Skeletal muscle tissue (tissue), 4 donors: Measurements from ENCODE around the gene PMPCA. TPM values are rescaled to one million over a fixed set of nuclear protein-coding genes. Genes with fewer than 3 reads are reported as not detected.

ENCODE experiments used
- H3K27ac ChIP-seq: one replicate; pipeline ENCODE4 v1.7.0; 2013; ENCODE audit warnings: mild to moderate bottlenecking, low read depth, low read length, inconsistent platforms
- H3K27me3 ChIP-seq, 3 donors: one replicate each; pipeline ENCODE4 v1.7.0; 2013; ENCODE audit warnings: low read length in 3 of 3; ENCODE audit not compliant: control insufficient read depth in 3 of 3, insufficient read depth in 3 of 3
- H3K36me3 ChIP-seq, 3 donors: one replicate each; pipeline ENCODE4 v1.7.0; 2013; ENCODE audit warnings: low read length in 3 of 3; ENCODE audit not compliant: control insufficient read depth in 3 of 3, insufficient read depth in 3 of 3
- H3K4me1 ChIP-seq, 3 donors: one replicate each; pipeline ENCODE4 v1.7.0; 2013; ENCODE audit warnings: low read length in 3 of 3, mild to moderate bottlenecking in 3 of 3; ENCODE audit not compliant: control insufficient read depth in 3 of 3, insufficient read depth in 3 of 3
- H3K4me3 ChIP-seq, 3 donors: one replicate each; pipeline ENCODE4 v1.7.0; 2013; ENCODE audit warnings: low read length in 3 of 3
- H3K9ac ChIP-seq, 3 donors: one replicate each; pipeline ENCODE4 v1.7.0; 2013; ENCODE audit warnings: low read length in 3 of 3, mild to moderate bottlenecking in 3 of 3, moderate library complexity in 2 of 3, low read depth in 1 of 3
- H3K9me3 ChIP-seq, 3 donors: one replicate each; pipeline ENCODE4 v1.7.0; 2013; ENCODE audit warnings: low read length in 3 of 3; ENCODE audit not compliant: control insufficient read depth in 3 of 3
- total RNA-seq: library from RNA; depleted of rRNA; stranded (reverse); fragments of >200 nt; gene quantifications from one replicate; pipeline ENCODE4 v1.2.3, GENCODE V29; 2014
- donor health status: Osteomylitis.

PMPCA gene
- total RNA-seq, 1 donor from 2014 or later: 30.3 TPM

GRCh38 chr9:136366826-136367225 lies 43.6 kb upstream of the PMPCA start:
- Histone ChIP-seq H3K4me1 (peaks cover 5 to 20% (median 8%) of the 10 kb centered on the region in 3 donors), H3K4me3 (no peak overlapping the region), H3K9me3 (no peaks in the 10 kb centered on the region), H3K9ac (no peak overlapping the region), H3K27me3 (peaks cover 0 to 17% (median 6%) of the 10 kb centered on the region in 3 donors), H3K36me3 (no peaks in the 10 kb centered on the region), H3K27ac (no peak overlapping the region)

GRCh38 chr9:136367296-136368145 lies 42.9 kb upstream of the PMPCA start:
- peaks cover 0 to 17% (median 6%) of the 10 kb centered on the region in 3 donors for H3K27me3 ChIP-seq
- no peak overlapping the region for H3K27ac ChIP-seq
- peaks cover 5 to 23% (median 12%) of the 10 kb centered on the region in 3 donors for H3K4me1 ChIP-seq
- no peaks in the 10 kb centered on the region for H3K36me3 ChIP-seq
- H3K9ac ChIP-seq: no peak overlapping the region
- no peak overlapping the region for H3K4me3 ChIP-seq
- no peaks in the 10 kb centered on the region for H3K9me3 ChIP-seq

DNA sequence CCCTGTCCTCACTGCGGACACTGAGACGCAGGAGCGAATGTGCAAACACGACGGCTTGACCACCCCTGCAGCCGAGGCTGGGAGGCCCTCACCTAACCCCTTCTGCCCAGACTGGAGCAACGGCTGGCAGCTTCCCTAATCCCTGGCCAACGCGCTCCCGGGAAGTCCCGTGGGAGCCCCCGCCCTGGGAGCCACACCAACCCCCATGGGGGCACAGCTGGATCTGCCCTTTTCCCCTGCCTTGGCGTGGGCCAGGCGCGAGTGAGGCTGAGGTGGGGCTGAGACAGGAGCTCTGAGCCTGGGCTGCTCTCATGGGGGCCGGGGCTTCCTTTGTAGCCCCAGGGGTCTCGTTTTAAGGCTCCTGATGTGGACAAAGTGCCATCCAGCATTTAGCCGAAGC lies 42.3 kb upstream of the PMPCA start:
- H3K27me3 ChIP-seq: peaks cover 0 to 17% (median 6%) of the 10 kb centered on the region in 3 donors
- no peaks in the 10 kb centered on the region for H3K9me3 ChIP-seq
- no peak overlapping the region for H3K9ac ChIP-seq
- H3K4me1 ChIP-seq: peaks cover 8 to 18% (median 9%) of the 10 kb centered on the region in 3 donors
- no peak overlapping the region for H3K27ac ChIP-seq
- H3K36me3 ChIP-seq: no peaks in the 10 kb centered on the region
- H3K4me3 ChIP-seq: no peak overlapping the region

DNA sequence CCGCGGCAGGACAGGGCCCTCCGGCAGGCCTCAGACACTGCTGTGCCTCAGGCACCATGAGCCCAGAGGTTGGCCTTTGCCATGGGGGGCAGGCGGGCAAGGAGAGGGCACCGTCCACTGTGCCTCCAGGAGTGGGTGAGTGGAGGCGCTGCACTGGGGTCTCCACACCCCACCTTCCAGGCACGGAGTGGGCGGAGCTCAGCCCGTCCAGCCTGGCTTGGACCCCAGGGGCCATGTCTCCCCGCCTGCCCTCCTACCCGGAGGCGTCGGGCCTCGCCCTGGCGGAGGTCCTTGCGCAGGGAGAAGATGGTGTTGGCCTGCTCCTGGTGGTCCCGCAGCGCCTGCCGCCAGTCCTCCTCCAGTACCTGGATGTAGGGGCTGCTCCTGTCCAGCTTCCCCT lies 40.4 kb upstream of the PMPCA start:
- Histone ChIP-seq H3K36me3 (no peaks in the 10 kb centered on the region), H3K27ac (no peak overlapping the region), H3K9ac (no peak overlapping the region), H3K9me3 (no peaks in the 10 kb centered on the region), H3K4me1 (peaks cover 3 to 9% (median 4%) of the 10 kb centered on the region in 3 donors), H3K4me3 (no peak overlapping the region), H3K27me3 (peaks cover 0 to 17% (median 9%) of the 10 kb centered on the region in 3 donors)

- no peaks in the 10 kb centered on the region for H3K9me3 ChIP-seq
- no peak overlapping the region for H3K4me3 ChIP-seq
- peaks cover 3 to 5% (median 4%) of the 10 kb centered on the region in 3 donors for H3K4me1 ChIP-seq
- H3K9ac ChIP-seq: no peak overlapping the region
- H3K36me3 ChIP-seq: peaks cover 0 to 1% (median 0%) of the 10 kb centered on the region in 3 donors
- no peak overlapping the region for H3K27ac ChIP-seq
- peaks cover 0 to 17% (median 9%) of the 10 kb centered on the region in 3 donors for H3K27me3 ChIP-seq
Observed at GRCh38 chr9:136370687-136371532, 39.5 kb upstream of the PMPCA start.

GRCh38 chr9:136371533-136371880 lies 39.0 kb upstream of the PMPCA start:
- peaks cover 0 to 4% (median 0%) of the 10 kb centered on the region in 3 donors for H3K36me3 ChIP-seq
- H3K27ac ChIP-seq: no peak overlapping the region
- H3K9ac ChIP-seq: no peak overlapping the region
- no peak overlapping the region for H3K4me3 ChIP-seq
- peaks cover 0 to 17% (median 9%) of the 10 kb centered on the region in 3 donors for H3K27me3 ChIP-seq
- H3K4me1 ChIP-seq: peaks cover 3 to 5% (median 4%) of the 10 kb centered on the region in 3 donors
- H3K9me3 ChIP-seq: no peaks in the 10 kb centered on the region

GRCh38 chr9:136372006-136372405 lies 38.5 kb upstream of the PMPCA start:
- peaks cover 0 to 17% (median 9%) of the 10 kb centered on the region in 3 donors for H3K27me3 ChIP-seq
- H3K9ac ChIP-seq: no peak overlapping the region
- H3K36me3 ChIP-seq: peaks cover 0 to 4% (median 0%) of the 10 kb centered on the region in 3 donors
- peaks cover 3 to 5% (median 4%) of the 10 kb centered on the region in 3 donors for H3K4me1 ChIP-seq
- H3K4me3 ChIP-seq: no peak overlapping the region
- H3K27ac ChIP-seq: no peak overlapping the region
- no peaks in the 10 kb centered on the region for H3K9me3 ChIP-seq

- Histone ChIP-seq H3K4me3 (no peak overlapping the region), H3K27me3 (peaks cover 0 to 12% (median 6%) of the 10 kb centered on the region in 3 donors), H3K9ac (peak overlapping the region in 1 of 3 donors; percentile 10), H3K4me1 (peaks cover 3 to 5% (median 4%) of the 10 kb centered on the region in 3 donors), H3K36me3 (peaks cover 0 to 4% (median 0%) of the 10 kb centered on the region in 3 donors), H3K27ac (no peak overlapping the region), H3K9me3 (no peaks in the 10 kb centered on the region)
Observed at GRCh38 chr9:136372561-136373299, 37.7 kb upstream of the PMPCA start.

- no peak within 1 kb of the TSS for H3K4me3 ChIP-seq
- H3K27me3 ChIP-seq: peaks cover 0 to 4% (median 3%) of the 10 kb centered on the region in 3 donors
- peak within 1 kb of the TSS in 1 of 3 donors; percentile 10 for H3K9ac ChIP-seq
- H3K9me3 ChIP-seq: no peaks in the 10 kb centered on the region
- H3K4me1 ChIP-seq: peaks cover 3 to 5% (median 4%) of the 10 kb centered on the region in 3 donors
- no peak within 1 kb of the TSS for H3K27ac ChIP-seq
- H3K36me3 ChIP-seq: peaks cover 0 to 4% (median 4%) of the 10 kb centered on the region in 3 donors
Observed at GRCh38 chr9:136373300-136374182, 36.9 kb upstream of the PMPCA start, which contains the start of gene CARD9. CARD9 (minus strand) TSS chr9:136373669; CDS start chr9:136372078, 1,591 bp downstream.
